ENCODE data around the gene SMCO4. TPM values are rescaled to one million over a fixed set of nuclear protein-coding genes. Genes with fewer than 3 reads are reported as not detected.
"Not testable (repeated sequence)": the region's sequence is repeated elsewhere in the genome, so short reads cannot be mapped to it uniquely, and the experiment has no call there.

SMCO4 gene
- total RNA-seq, 1 donor, result 15.6 TPM

- Histone ChIP-seq H3K27me3 (ENCODE audit: insufficient read depth, low read length) (peaks cover 8% of the 10 kb centered on the region), H3K27ac (ENCODE audit: low read depth, low read length) (no peak overlapping the region), H3K79me2 (ENCODE audit: insufficient read depth, low read length) (no peaks in the 10 kb centered on the region), H2AFZ (ENCODE audit: low read length) (no peak overlapping the region), H3K36me3 (ENCODE audit: insufficient read depth, low read length) (no peaks in the 10 kb centered on the region), H3K9me3 (ENCODE audit: low read depth, low read length) (no peaks in the 10 kb centered on the region), H3K4me3 (ENCODE audit: insufficient read depth, low read length) (no peak overlapping the region), H3K4me2 (ENCODE audit: insufficient read depth, low read length) (no peak overlapping the region), H4K20me1 (ENCODE audit: insufficient read depth, low read length) (no peaks in the 10 kb centered on the region), H3K4me1 (ENCODE audit: insufficient read depth, low read length) (no peaks in the 10 kb centered on the region)
- no peak for DNase-seq (ENCODE audit: insufficient read length, low spot score, missing footprints)
- TF ChIP-seq CTCF (IDR thresholded peaks at IDR 0.05; ENCODE audit: extremely low read depth, low read depth, low read length), result no peak
These were observed 44.8 kb upstream of the SMCO4 start for GRCh38 chr11:93587858-93588581.

- H3K36me3 ChIP-seq (ENCODE audit: insufficient read depth, low read length); H3K4me2 ChIP-seq (ENCODE audit: insufficient read depth, low read length); H2AFZ ChIP-seq (ENCODE audit: low read length); H3K79me2 ChIP-seq (ENCODE audit: insufficient read depth, low read length); H3K4me1 ChIP-seq (ENCODE audit: insufficient read depth, low read length); H4K20me1 ChIP-seq (ENCODE audit: insufficient read depth, low read length); H3K27ac ChIP-seq (ENCODE audit: low read depth, low read length); DNase-seq (ENCODE audit: insufficient read length, low spot score, missing footprints); H3K4me3 ChIP-seq (ENCODE audit: insufficient read depth, low read length); H3K9me3 ChIP-seq (ENCODE audit: low read depth, low read length); H3K27me3 ChIP-seq (ENCODE audit: insufficient read depth, low read length): not testable (repeated sequence)
These were observed 44.2 kb upstream of the SMCO4 start for GRCh38 chr11:93587425-93587824.

GRCh38 chr11:93585758-93586157 lies 42.6 kb upstream of the SMCO4 start:
- Histone ChIP-seq H3K27me3 (ENCODE audit: insufficient read depth, low read length) (peaks cover 8% of the 10 kb centered on the region), H3K36me3 (ENCODE audit: insufficient read depth, low read length) (no peaks in the 10 kb centered on the region), H2AFZ (ENCODE audit: low read length) (peak overlapping the region; percentile 38), H3K4me3 (ENCODE audit: insufficient read depth, low read length) (no peak overlapping the region), H3K9me3 (ENCODE audit: low read depth, low read length) (no peaks in the 10 kb centered on the region), H4K20me1 (ENCODE audit: insufficient read depth, low read length) (no peaks in the 10 kb centered on the region), H3K79me2 (ENCODE audit: insufficient read depth, low read length) (no peaks in the 10 kb centered on the region), H3K4me1 (ENCODE audit: insufficient read depth, low read length) (no peaks in the 10 kb centered on the region), H3K27ac (ENCODE audit: low read depth, low read length) (no peak overlapping the region), H3K4me2 (ENCODE audit: insufficient read depth, low read length) (no peak overlapping the region)
- no peak for TF ChIP-seq CTCF (IDR thresholded peaks at IDR 0.05; ENCODE audit: extremely low read depth, low read depth, low read length)
- peak; percentile 90 for DNase-seq (ENCODE audit: insufficient read length, low spot score, missing footprints)

- no peak overlapping the region for H3K4me3 ChIP-seq (ENCODE audit: insufficient read depth, low read length)
- TF ChIP-seq CTCF (IDR thresholded peaks at IDR 0.05; ENCODE audit: extremely low read depth, low read depth, low read length), result no peak
- H3K4me2 ChIP-seq (ENCODE audit: insufficient read depth, low read length), result no peak overlapping the region
- H4K20me1 ChIP-seq (ENCODE audit: insufficient read depth, low read length), result no peaks in the 10 kb centered on the region
- no peak for DNase-seq (ENCODE audit: insufficient read length, low spot score, missing footprints)
- no peaks in the 10 kb centered on the region for H3K27me3 ChIP-seq (ENCODE audit: insufficient read depth, low read length)
- peaks cover 5% of the 10 kb centered on the region for H3K9me3 ChIP-seq (ENCODE audit: low read depth, low read length)
- no peak overlapping the region for H2AFZ ChIP-seq (ENCODE audit: low read length)
- H3K27ac ChIP-seq (ENCODE audit: low read depth, low read length), result no peak overlapping the region
- no peaks in the 10 kb centered on the region for H3K36me3 ChIP-seq (ENCODE audit: insufficient read depth, low read length)
- H3K79me2 ChIP-seq (ENCODE audit: insufficient read depth, low read length), result no peaks in the 10 kb centered on the region
- H3K4me1 ChIP-seq (ENCODE audit: insufficient read depth, low read length), result no peaks in the 10 kb centered on the region
These were observed 40.3 kb upstream of the SMCO4 start for GRCh38 chr11:93583490-93583889.
